ENCODE results near the gene LARGE1.

Gene LARGE1

GRCh38 chr22:33909911-33910310 lies 10.4 kb downstream of the LARGE1 start:
- no peak for DNase-seq

- no peak for DNase-seq
These were observed 11.2 kb downstream of the LARGE1 start for GRCh38 chr22:33909075-33909458.

DNA sequence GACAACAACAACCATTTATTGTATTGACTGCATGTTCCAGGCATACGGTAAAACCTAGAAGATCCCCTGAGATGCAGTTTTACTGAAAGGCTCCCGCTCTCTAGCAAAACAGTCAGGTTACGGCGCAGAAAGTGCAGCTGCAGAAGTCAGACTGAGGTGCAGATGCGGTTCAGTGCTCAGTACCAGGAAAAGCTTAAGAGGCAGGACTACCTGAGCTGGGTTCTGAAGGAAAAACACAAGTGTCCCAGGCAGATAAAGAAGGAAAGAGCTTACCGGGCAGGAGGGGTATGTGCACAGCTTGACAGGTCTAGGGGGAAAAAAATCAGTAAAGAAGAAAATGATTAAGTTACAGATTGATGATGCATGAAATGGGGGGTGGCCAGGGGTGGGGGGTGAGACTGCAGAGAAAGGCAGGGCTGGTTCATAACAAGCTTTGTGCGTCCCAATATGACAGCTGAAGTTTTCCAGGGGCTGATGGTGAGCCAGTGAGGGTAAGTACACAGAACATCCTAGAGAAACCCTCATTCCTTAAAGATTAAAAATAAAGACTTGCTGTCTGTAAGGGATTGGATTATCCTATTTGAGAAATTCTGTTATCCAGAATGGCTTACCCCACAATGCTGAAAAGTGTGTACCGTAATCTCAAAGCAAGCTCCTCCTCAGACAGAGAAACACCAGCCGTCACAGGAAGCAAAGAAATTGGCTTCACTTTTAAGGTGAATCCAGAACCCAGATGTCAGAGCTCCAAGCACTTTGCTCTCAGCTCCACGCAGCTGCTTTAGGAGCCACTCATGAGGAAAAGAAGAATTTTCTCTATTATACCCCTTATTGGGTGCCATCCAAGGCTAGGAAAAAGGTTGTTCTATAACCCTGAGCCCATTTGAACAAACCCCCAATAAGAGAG lies 11.9 kb downstream of the LARGE1 start:
- no peak for DNase-seq

DNA sequence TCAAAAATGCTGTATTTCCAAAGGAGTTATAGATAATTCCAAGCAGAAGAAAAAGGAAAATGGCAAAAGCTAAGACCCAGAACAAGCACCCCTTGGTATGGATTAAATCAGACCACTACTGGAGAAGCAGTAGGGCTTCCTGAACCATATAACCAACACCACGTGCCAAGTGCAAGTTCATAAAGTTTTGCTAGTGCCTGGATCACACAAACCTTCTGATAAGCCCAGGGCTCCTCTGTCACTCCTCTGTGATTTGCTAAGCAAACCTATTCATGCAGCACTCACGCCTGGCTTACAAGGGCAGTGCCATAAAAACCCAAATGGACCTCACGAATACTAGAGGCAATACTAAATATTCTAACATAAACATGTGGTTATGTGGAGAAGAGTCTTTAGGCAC lies 13.3 kb downstream of the LARGE1 start:
- DNase-seq = no peak

DNA sequence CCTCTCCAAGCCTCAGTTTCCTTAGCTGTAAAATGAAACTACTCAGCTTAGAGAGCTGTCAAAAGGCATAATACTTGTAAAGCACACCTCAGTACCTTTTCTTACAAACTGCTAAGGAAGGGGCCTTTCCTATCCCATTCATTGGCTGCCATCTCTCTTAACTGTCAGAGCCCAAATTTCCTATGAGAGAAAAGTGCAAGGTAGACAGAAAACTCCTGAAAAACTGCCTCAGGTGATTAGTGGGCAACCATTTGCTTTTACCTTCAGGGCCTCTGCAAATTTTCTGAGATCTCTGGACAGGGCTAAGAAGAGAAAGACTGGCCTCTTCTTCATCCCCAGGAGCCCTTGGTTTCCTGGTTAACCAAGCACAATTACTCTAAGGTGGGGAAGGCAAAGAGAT lies 13.8 kb downstream of the LARGE1 start:
- no peak for DNase-seq

GRCh38 chr22:33903012-33903411 lies 17.3 kb downstream of the LARGE1 start:
- no peak for DNase-seq

- DNase-seq = no peak
These were observed 18.2 kb downstream of the LARGE1 start for GRCh38 chr22:33902073-33902472.

- DNase-seq = no peak
These were observed 22.2 kb downstream of the LARGE1 start for GRCh38 chr22:33898121-33898520.

- no peak for DNase-seq
These were observed 22.8 kb downstream of the LARGE1 start for GRCh38 chr22:33897448-33897835.

GRCh38 chr22:33896575-33897447 lies 23.5 kb downstream of the LARGE1 start:
- DNase-seq = no peak

DNA sequence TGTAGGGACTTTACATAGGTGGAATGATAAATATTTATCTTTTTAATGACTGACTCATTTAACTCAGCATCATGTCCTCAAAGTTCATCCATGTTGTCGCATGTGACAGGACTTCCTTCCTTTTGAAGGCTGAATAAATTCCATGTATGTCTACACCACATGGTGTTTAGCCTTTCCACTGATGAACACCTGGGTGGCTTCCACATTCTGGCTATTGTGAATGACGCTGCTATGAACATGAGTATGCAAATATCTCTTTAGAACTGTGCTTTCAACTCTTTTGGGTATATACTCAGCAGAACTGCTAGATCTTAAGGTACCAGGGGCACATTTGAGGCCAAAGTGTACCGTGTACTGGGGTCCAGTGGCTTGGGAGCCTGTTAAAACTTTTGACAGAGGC lies 24.1 kb downstream of the LARGE1 start:
- DNase-seq = no peak

DNA sequence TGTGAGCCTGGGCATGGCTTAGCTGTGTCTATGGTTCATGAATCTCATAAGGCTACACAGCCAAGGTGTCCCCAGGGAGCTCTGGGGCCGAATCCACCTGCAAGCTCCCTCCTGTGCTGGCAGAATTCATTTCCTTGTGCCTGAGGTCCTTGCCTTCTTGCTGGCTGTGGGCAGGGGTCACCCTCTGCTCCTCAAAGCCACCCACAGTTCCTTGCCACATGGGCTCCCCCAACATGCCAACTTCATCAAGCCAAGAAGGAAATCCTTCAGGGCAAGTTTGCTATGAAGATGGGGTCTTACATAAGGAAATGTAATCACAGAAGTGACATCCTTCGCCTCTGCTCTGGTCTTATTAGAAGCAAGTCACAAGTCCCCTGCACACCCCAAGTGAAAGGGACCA lies 24.8 kb downstream of the LARGE1 start:
- no peak for DNase-seq

DNA sequence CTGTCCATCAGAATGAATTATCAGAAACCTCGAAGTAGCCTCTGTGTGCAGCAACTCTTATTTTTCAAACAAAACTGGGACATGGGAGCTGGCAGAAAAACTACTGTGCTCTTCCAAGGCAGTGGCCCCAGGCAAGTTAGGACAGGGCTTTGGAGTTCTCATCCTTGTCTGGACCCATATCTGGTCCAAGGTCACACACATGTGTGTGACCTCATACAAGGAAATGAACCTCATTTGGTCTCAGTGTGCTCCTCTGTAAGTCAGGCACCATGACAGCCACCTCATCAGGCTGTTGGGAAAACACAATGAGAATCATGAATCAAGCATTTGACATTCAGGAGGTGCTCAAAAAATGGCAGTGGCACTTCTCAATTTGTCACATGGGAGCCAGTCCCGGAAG lies 25.8 kb downstream of the LARGE1 start:
- no peak for DNase-seq

DNA sequence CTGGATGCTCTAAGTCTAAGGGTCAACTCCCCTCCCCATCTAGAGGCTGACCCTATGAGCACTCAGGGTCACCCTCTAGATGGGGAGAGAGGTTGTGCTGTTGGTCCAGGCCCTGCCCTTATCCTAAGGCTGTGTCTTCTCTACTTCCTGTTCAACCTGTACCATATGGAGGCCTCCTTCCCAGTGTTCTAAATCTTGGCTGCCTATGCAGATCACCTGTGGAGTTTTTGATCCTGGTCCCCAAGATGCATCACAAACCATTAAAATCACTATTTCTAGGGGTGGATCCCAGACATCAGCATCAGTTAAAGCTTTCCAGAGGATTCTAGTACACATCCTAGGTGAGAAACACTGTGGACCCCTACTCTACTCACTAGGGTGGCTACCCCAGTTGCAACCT lies 26.2 kb downstream of the LARGE1 start:
- DNase-seq = no peak

DNA sequence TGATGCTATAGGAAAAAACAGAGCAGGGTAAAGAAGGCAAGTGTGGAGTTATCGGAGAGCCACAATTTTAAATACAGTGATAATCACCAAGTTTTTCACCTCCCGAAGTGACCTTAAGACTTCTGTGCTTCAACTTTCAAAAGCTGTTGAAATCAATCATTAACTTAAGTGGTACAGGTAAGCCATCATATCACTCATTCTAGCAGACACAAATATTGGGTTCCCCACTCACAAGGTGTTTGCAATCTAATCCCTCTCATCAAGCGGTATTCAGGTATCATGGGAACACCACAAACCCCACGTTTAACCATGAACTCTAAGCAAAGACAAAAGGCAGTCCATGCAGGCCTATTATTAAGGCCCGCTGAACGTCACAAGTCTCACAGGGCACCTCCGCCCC lies 26.8 kb downstream of the LARGE1 start:
- no peak for DNase-seq

DNA sequence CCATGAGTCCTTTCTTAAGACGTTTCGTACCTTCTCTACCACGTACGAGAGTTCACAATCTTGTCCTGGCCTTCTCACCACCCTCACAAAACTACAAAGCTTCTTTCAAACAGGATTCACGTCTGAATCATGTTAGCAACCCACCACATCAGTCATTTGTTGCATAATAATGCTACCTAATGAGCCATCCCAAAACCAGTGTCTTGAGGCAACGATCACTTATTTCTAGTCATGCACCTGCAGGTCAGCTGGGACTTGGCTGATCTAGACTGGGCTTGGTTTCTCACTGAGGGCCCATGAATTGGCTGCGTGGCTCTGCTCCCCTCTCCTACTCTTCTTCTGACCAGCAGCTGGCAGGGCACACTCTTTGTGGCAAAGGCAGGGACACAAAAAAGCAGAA lies 28.3 kb downstream of the LARGE1 start:
- no peak for DNase-seq

- DNase-seq = no peak
These were observed 28.8 kb downstream of the LARGE1 start for GRCh38 chr22:33891455-33891854.

DNA sequence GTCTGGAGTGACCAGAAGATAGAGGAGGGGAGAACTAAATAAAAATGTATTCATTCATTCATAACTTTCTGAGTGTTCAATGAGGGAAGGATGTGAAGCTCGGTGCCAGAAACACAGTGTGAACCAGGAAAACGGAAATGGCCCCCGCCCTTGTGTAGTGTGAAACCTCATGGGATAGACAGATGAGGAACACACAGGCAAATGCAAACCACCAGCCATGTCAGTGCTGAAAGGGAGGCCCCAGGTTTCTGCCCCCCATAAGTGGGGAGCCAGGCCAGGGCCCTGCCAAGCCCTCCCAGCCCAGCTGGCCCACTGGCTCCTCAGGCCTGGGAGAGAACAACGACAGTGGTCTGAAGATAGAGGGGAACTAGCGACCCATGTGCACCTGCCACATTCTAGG lies 30.5 kb downstream of the LARGE1 start:
- no peak for DNase-seq

DNA sequence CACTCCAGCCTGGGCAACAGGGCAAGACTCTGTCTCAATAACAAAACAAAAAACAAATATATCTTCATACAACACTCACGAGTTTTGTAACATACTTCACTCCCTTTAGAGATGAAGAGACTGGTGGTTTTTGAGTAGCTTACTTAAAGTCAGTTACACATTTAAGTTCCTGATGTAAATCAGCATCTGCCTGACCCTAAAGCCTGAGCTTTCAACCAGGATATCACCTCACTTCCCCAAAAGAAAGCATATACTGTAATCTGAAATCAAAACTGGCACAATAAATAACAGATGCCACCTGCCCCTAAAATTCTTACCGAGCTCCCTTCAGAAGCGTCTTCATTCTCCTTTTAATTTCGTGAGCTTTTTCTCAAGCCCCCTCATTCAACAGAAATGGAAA lies 31.5 kb downstream of the LARGE1 start:
- no peak for DNase-seq

DNA sequence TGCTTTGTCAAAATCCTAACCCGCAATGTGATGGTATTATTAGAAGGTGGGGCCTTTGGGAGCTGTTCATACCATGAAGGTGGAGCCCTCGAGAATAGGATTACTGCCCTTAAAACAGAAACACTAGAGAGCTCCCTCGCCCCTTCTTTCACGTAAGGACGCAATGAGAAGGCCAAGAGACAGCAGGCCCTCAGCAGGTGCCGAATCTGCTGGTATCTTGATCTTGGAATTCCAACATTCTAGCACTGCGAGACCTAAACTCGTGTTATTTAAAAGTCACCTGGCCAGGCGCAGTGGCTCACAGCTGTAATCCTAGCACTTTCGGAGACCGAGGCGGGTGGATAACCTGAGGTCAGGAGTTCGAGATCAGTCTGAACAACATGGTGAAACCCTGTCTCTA lies 33.1 kb downstream of the LARGE1 start:
- no peak for DNase-seq

GRCh38 chr22:33886696-33887095 lies 33.6 kb downstream of the LARGE1 start:
- no peak for DNase-seq

DNA sequence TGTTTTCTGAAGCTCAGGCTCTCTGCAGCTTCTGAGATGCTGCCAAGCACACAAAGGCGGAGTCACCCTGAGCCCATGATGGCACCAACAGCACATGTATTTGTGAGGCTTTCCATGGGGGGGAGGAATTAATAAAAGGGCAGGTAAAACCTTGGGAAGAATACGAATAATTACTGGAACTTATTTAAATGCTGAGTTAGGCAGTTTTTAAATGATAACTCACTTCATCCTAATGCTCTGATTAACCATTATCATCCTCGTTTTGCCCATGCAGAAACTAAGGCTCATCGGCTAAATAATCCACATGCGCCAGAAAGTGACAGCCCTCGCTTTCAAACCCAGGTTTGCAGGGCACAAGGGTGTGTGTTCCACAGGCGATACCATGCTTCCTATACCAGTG lies 35.4 kb downstream of the LARGE1 start:
- DNase-seq = no peak

GRCh38 chr22:33883961-33884808 lies 36.1 kb downstream of the LARGE1 start:
- no peak for DNase-seq

All from bone marrow (tissue), 2 donors.